Left forelimb (tissue), 1 donor: ENCODE data around the gene CCDC127.
"Not testable (repeated sequence)": the region's sequence is repeated elsewhere in the genome, so short reads cannot be mapped to it uniquely, and the experiment has no call there.

Experiments used
- DNase-seq: peaks from one replicate; pipeline ENCODE4 v3.0.0-alpha.2; 2018; ENCODE audit warnings: low spot score

The CCDC127 gene

GRCh38 chr5:233426-233825 lies 15.5 kb upstream of the CCDC127 start:
- DNase-seq = peak; percentile 36

GRCh38 chr5:231661-232060 lies 13.7 kb upstream of the CCDC127 start:
- peak; percentile 57 for DNase-seq

- DNase-seq = peak; percentile 34
These were observed 12.8 kb upstream of the CCDC127 start for GRCh38 chr5:230711-231110.

GRCh38 chr5:228886-229285 lies 10.9 kb upstream of the CCDC127 start:
- no peak for DNase-seq

GRCh38 chr5:227375-227774 lies 9.4 kb upstream of the CCDC127 start:
- DNase-seq = not testable (repeated sequence)

- no peak for DNase-seq
These were observed 7.4 kb upstream of the CCDC127 start for GRCh38 chr5:225334-225733.

GRCh38 chr5:223791-224190 lies 5.8 kb upstream of the CCDC127 start:
- DNase-seq = no peak

- DNase-seq = not testable (repeated sequence)
These were observed 5.2 kb upstream of the CCDC127 start for GRCh38 chr5:222951-223715.

- no peak for DNase-seq
These were observed 2.0 kb upstream of the CCDC127 start for GRCh38 chr5:219991-220390.

GRCh38 chr5:219460-219863 lies 1.5 kb upstream of the CCDC127 start:
- DNase-seq = no peak

GRCh38 chr5:218457-219291 lies 721 bp upstream of the CCDC127 start:
- no peak for DNase-seq

GRCh38 chr5:216076-216475 lies 1.9 kb downstream of the CCDC127 start:
- DNase-seq = not testable (repeated sequence)

- DNase-seq = not testable (repeated sequence)
These were observed 2.7 kb downstream of the CCDC127 start for GRCh38 chr5:215256-215655.

GRCh38 chr5:213803-214395 lies 4.1 kb downstream of the CCDC127 start:
- DNase-seq = no peak

GRCh38 chr5:208449-209114 lies 9.4 kb downstream of the CCDC127 start:
- DNase-seq = no peak

- peak; percentile 36 for DNase-seq
These were observed 10.4 kb downstream of the CCDC127 start for GRCh38 chr5:207599-207998.

- peak; percentile 14 for DNase-seq
These were observed 10.9 kb downstream of the CCDC127 start for GRCh38 chr5:206927-207536.

- peak; percentile 15 for DNase-seq
These were observed 11.5 kb downstream of the CCDC127 start for GRCh38 chr5:206406-206805.

GRCh38 chr5:204966-205670 lies 12.8 kb downstream of the CCDC127 start:
- peak; percentile 38 for DNase-seq

- DNase-seq = no peak
These were observed 13.5 kb downstream of the CCDC127 start for GRCh38 chr5:204462-204861.

- DNase-seq = peak; percentile 53
These were observed 14.0 kb downstream of the CCDC127 start for GRCh38 chr5:204001-204400.
